Measurements from ENCODE around the gene DHRSX. TPM values are rescaled to one million over a fixed set of nuclear protein-coding genes. Genes with fewer than 3 reads are reported as not detected.

The DHRSX gene
- total and polyA plus RNA-seq, 2 of the 13 experiments (the other 11 are each of a cell fraction or from before 2014, with no cell fraction given) = 15.5 to 24.3 TPM

- TF ChIP-seq ZBTB8A (CRISPR knock-in tag; IDR thresholded peaks at IDR 0.05; ENCODE audit: borderline replicate concordance, low read depth) (no peak), DRAP1 (CRISPR knock-in tag; IDR thresholded peaks at IDR 0.05) (no peak; the same call in 1 of the 2 replicates), NONO (IDR thresholded peaks at IDR 0.05) (no peak), NONO (CRISPR knock-in tag; conservative IDR thresholded peaks at IDR 0.05) (peak; percentile 51; the same call in 1 of the 2 replicates), ZNF792 (CRISPR knock-in tag; IDR thresholded peaks at IDR 0.05) (peak; percentile 81; the same call in 1 of the 2 replicates), ZNF569 (CRISPR knock-in tag; IDR thresholded peaks at IDR 0.05; ENCODE audit: borderline replicate concordance) (0 out of 2 replicates have a peak, but pooled peaks have one; percentile 38), ATF2 (CRISPR knock-in tag; IDR thresholded peaks at IDR 0.05) (peak; percentile 93), PHF8 (CRISPR knock-in tag; IDR thresholded peaks at IDR 0.05) (no peak), RERE (CRISPR knock-in tag; IDR thresholded peaks at IDR 0.05; ENCODE audit: low read depth) (peak; percentile 87), ATF6 (CRISPR knock-in tag; conservative IDR thresholded peaks at IDR 0.05) (no peak), ZNF619 (CRISPR knock-in tag; IDR thresholded peaks at IDR 0.05) (no peak), YEATS2 (CRISPR knock-in tag; IDR thresholded peaks at IDR 0.05; ENCODE audit: borderline replicate concordance) (0 out of 2 replicates have a peak, but pooled peaks have one; percentile 19), IKZF5 (CRISPR knock-in tag; IDR thresholded peaks at IDR 0.05) (peak; percentile 89), ZBTB20 (CRISPR knock-in tag; IDR thresholded peaks at IDR 0.05; ENCODE audit: borderline replicate concordance, low read depth) (peak; percentile 77; the same call in 1 of the 2 replicates), ZNF772 (CRISPR knock-in tag; IDR thresholded peaks at IDR 0.05) (peak; percentile 53; the same call in 1 of the 2 replicates), ZNF564 (CRISPR knock-in tag; IDR thresholded peaks at IDR 0.05) (0 out of 2 replicates have a peak, but pooled peaks have one; percentile 46), SALL1 (CRISPR knock-in tag; IDR thresholded peaks at IDR 0.05) (peak; percentile 93)
Measured at GRCh38 chrX:2320580-2321327, 180.0 kb downstream of the DHRSX start (continued).

All from HepG2 (cell line).